Activated T-helper 1 cell treated with Interleukin-2 at 50 U/mL for 16 hours (primary cell): ENCODE data around the gene OAS3.
"Not testable (repeated sequence)": the region's sequence is repeated elsewhere in the genome, so short reads cannot be mapped to it uniquely, and the experiment has no call there.

Experiments used
- DNase-seq: peaks from one replicate; pipeline ENCODE4 v3.0.0-alpha.2; 2020; ENCODE audit warnings: low read depth

The OAS3 gene

DNA sequence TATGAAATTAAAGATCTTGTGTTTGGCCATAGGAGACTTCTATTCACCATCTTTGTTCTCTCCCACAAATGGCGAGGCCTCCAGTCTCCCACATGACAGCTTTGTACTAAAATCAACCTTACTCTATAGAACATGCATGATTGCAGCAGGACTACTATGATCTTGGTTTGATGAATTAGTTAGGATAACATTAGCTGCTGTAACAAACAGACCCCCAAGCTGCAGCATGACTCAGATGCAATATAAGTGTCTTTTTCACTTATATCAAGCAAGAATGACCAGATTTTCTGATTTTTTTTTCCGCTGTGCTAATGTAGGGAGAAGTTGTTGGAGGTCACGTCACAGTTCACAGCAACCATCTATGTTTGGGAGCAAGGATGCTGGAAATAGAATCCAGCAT, 10.8 kb upstream of the OAS3 start:
- DNase-seq, result no peak

DNA sequence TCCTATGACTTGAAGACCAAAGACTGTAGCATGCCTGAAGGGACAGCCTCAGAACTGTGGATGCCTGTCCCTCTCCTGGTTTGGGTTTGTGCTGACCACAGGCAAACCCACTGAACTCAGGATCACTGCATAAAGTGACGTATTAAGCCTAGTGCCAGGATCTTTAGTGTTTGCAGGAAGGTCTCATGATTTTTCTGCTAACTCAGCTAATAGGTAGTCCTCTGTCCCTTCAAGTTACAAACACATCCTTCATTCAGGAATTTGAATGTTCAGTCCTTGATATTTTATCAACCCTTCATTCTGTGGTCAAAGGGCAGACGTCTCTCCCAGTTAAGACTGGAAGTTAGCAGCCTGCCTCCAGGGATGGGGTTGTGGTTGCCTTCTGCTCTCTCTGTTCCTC, 10.3 kb upstream of the OAS3 start:
- no peak for DNase-seq

DNA sequence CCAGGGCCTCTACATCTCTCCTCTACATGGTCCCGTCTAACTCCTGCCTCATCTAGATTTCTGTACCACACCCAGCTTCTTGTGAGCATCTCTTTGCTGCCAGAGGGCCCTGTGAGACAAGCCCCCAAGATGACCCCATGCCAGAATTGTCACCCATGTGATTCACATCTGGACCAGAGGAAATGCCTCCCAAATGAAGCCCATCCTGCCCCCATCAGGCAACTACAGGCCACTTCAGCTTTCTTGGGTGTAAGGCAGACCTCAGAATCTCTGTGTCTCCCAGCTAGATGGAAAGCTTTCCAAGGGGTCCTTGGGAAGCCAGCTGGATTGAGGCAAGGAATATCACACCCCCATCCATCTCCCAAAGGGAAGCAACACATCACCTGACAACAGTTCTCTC, 9.3 kb upstream of the OAS3 start:
- no peak for DNase-seq

DNA sequence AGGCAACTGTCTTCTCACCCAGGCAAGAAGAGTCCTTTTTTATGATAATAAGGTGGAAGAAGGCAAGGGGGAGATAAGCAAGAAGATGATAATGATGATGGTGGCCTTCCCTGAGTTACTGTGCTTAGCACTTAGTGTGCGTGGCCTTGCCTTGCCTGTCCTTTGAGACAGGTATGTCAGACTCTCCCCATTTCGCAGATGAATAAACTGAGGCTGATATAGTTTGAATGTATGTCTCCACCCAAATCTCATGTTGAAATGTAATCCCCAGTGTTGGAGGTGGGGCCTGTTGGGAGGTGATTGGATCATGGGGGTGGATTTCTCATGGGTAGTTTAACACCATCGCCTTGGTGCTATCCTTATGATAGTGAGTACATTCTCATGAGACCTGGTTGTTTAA, 8.6 kb upstream of the OAS3 start:
- no peak for DNase-seq

DNA sequence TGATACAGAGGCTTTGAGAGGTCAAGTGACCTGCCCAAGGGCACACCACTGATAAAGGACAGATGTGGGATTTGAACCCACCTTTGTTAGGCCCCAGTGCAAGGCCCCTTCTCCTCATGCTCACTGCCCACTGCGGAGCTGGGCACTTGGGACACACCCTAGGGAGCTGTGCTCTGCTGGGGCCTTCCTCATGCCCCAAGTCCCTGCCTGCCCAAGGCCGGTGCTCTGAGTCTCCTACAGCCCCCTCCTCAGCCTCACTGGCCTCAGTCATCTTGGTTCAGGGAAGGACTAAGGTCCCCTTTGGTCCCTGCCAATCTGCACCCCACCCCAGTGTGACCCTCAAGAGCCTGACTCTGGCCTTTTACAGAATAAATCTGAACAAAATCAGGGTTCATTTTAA, 7.9 kb upstream of the OAS3 start:
- DNase-seq, result no peak

DNA sequence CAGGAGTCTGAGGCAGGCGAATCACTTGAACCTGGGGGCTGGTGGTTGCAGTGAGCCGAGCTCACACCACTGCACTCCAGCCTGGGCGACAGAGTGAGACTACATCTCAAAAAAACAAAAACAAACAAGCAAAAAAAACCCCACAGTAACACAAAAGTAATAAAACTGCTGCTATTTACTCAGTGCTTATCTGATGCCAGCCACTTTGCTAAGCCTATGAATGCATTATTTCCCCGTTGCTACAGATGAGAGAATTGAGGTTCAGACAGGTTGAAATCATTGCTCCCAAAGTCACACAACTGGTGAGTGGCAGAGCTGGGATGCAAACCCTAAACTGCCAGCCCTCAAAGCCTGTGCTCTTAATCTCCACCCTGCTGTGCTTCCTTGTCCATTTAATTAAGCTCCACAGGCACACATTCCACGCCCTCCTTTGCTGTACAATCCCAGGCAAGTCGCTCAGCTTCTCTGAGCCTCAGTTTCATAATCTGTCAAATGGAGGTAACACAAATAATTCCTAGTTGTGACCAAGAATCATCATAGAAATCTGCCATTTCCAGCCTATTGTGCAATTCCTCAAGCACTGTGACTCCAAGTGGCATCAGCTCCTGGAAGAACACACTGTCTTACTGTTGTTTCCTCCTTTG, 5.7 kb upstream of the OAS3 start:
- DNase-seq, result no peak

DNA sequence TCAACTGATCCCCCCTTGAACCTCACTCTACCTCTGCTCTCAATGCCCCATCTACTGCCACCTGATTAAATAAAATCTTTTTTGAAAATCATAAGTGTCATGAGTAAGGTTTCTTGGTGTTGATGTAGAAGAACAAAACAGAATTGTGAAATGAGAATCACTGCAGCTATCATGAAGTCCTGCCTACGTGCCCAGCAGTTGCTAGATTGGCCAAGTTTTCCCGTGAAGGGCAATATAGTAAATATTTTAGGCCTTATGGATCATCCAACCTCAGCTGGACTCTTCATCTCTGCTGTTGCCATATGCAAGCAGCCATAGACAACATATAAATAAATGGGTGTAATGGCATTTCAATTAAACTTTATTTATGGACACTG, 5.2 kb upstream of the OAS3 start:
- DNase-seq, result no peak

DNA sequence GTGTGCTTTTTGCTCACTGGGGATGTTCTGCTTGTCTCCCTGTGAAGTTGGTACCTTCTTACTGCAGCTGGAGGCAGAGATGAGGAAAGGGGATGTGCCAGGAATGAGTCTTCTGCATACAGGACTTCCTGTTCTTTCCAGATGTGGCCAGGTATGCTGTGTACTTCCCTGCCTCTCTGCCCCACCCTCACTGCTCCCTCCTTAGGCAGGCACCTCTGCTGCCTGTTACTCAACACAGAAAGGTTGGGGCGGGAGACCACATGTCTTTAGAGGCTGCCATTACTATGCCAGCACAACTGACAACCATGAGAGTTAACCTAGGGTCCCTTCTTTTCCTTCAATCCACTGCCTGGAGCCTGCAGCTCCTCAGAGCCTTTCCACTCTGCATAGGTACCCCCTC, 2.0 kb upstream of the OAS3 start:
- DNase-seq, result no peak

DNA sequence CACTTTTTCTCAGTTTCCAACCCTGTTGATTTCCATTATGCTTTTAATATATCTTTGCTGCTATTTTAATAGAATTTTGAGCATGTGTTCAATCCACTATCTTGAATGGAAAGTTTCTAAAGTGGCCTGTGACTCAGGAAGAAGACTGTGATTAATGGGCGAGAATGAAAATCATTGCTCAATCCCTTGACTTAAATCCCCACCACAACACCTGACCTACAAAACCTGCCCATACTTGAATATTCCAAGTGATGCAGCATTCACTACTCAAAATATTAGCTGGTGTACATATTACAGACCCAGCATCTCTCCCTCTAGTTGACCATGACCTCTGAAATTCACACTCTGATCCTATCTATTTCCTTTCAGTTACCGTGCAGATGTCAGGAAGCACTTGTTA, 1.3 kb upstream of the OAS3 start:
- DNase-seq, result no peak

DNA sequence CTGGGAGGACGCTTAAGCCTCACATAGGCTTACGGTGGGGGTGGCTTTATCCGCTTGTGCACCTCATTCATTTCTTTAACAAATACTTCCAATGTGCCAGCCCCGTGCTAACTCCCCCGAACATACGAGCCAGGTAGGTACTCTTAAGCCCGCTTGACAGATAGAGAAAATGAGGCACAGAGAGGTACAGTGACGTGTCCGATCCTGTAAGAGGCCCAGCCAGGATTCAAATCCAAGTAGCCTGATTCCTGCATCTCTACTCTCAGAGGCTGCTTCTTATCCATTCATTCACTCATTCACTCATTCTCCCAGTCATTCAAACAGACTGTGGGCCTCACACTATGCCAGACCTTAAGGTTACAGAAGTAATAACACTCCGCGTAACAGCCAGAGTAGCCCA, 477 bp downstream of the OAS3 start:
- no peak for DNase-seq

DNA sequence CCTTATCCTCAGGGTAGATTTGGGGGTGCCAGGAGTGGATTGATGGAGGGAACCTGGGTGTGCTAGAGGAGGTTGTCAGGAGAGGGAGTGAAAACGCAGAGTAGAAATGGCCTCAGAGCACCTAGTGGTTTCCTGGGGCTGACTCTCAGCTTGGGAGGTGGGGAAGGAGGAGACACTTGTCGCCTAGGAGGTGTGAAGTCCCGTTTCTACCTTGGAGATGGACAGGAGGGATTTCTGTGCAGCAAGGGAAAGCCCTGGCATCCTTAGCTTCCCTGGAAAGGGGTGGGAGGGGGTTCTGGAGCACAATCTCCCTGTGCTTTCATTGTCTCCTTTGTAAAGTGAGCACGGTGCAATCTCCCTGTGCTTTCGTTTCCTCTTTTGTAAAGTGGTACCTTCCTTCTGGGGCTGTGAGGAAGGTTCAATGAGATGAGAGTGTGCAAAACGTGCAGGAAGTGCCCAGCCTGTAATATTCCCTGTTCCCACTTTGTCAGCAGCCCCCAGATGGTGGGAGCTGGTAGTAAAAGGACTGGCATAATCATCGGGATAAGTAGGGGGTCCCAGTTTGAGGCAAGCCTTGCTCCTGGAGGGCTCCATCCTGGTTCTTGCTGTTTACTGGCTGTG, 1.6 kb downstream of the OAS3 start:
- DNase-seq, result no peak

DNA sequence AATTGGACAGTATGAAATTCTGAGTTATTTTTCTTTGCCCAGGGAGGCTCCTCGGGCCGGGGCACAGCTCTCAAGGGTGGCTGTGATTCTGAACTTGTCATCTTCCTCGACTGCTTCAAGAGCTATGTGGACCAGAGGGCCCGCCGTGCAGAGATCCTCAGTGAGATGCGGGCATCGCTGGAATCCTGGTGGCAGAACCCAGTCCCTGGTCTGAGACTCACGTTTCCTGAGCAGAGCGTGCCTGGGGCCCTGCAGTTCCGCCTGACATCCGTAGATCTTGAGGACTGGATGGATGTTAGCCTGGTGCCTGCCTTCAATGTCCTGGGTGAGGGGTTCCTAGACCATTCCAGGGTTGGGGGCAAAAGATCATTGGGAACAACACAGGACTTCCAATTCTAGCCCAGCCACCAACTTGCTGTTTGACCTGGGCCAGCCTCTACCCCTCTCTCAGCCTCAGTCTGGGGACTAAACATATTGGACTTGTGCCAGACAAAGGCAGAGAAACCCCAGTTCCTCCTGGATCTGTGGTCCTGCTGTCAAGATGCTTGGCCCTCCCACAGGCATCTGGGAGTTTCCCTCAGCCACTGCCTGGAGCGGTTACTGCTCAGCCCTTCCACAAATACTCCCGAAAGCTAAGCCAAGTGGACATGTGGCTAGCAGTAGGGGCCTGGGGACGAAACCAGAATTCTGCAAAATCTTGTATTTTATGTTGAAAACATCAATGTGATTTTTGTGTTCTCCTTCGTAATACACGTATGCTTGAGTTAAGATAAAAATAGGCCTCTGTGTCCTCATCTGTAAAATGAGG, 3.5 kb downstream of the OAS3 start:
- no peak for DNase-seq

DNA sequence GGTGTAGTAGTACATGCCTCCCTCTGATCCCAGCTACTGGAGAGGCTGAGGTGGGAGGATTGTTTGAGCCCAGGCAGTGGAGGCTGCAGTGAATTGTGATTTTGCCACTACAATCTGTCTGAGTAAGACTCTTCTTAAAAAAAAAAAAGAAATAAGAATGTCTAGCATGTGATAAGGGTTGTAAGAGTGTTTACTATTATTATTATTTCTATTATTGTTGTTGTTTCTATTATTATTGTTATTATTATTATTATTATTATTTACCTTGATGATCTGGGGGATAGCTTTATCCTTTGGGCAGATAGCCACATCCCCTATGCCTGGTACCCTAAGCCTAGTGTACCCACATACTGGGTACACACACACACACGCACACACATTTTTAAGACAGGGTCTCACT, 4.3 kb downstream of the OAS3 start:
- DNase-seq, result no peak

DNA sequence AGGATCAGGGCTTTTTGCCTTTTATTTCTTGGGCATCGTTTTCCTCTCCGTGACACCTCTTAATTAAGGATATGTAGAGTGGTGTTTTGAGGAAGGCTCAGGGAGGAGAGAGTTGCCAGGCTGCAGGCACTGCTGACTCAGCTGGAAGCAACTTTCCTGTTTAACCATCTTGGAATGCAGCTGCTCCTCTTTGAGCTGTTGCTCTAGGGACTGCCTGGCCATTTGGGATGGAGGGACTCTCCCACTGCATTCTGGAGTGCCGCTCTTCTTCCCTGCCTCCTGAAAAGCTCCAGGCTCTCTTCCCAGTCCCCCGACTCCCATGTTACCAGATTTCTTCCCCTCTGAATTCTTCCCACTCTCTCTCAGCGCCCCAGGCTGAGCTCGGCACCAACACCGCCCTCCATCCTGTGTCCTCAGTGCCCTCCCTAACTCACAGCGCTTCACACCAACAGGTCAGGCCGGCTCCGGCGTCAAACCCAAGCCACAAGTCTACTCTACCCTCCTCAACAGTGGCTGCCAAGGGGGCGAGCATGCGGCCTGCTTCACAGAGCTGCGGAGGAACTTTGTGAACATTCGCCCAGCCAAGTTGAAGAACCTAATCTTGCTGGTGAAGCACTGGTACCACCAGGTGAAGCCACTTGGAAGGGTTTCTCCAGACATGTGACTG, 5.9 kb downstream of the OAS3 start:
- no peak for DNase-seq

DNA sequence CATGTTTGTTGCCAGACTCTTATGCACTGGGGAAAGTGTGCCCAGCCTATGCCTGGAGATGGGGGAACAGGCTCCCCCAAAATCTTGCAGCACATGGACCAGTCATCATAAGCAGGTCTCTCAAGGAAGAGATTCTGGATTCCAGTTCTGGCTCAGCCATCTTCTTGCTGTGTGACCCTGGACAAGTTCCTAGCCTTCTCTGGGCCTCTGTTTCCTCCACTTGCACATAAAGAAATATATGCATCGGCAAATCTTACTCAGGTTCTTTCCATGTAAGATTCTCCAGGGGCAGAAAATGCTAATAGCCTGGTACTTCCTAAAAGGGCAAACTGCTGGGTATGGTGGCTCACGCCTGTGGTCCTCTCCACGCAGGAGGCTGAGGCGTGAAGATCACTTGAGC, 7.2 kb downstream of the OAS3 start:
- DNase-seq, result no peak

DNA sequence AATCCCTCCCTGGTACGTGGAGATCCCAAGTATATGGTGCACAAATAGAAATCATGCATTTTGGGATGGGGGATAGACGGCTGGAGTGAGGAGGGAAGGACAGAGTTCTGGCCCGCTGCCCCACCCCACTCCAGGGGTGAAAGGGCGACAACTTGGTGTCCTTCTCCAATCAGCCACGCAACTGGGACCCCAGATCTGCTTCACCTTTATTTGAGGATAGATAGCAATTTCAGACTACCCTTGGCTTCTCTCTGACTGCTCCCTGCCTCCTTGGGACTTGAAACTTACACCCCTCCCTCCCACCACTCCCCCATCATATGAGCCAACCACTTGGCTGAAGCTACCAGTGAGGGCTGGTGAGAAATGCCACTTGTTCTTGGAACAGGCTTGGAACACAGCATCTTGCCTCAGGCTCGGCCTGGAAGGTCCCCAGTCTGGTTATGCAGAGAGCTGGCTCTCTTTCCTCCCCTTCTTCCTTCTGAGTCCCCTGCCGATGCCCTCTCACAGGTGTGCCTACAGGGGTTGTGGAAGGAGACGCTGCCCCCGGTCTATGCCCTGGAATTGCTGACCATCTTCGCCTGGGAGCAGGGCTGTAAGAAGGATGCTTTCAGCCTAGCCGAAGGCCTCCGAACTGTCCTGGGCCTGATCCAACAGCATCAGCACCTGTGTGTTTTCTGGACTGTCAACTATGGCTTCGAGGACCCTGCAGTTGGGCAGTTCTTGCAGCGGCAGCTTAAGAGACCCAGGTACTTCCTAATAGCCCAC, 8.1 kb downstream of the OAS3 start:
- DNase-seq, result no peak

DNA sequence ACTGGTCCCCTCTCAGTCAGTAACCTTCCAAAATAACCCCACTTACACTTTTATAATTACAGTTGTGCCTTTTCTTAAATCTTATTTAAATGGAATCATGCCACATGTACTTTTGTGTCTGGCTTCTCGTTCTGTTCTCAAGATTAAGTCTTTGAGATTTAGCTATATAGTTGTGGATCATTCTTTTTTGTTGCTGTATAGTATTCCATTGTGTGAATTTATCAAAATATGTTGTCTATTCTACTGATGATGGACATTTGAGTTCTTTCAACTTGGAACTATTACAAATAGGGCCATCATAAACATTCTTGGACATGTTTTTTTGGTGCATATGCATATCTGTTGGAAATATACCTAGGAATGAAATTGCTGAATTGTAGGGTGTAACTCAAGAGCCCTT, 9.0 kb downstream of the OAS3 start:
- DNase-seq, result no peak

DNA sequence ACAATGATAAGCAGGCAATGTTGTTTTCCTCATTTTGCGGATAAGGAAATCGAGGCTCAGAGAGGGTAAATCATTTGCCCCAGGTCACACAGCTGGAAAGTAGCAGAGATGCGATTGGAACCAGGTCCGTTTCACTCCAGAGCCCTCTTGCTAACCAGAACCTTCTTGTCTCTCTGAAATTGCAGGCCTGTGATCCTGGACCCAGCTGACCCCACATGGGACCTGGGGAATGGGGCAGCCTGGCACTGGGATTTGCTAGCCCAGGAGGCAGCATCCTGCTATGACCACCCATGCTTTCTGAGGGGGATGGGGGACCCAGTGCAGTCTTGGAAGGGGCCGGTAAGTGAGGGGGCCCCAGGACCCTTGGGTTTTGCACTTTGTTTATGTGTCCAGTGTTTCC, 9.5 kb downstream of the OAS3 start:
- no peak for DNase-seq

DNA sequence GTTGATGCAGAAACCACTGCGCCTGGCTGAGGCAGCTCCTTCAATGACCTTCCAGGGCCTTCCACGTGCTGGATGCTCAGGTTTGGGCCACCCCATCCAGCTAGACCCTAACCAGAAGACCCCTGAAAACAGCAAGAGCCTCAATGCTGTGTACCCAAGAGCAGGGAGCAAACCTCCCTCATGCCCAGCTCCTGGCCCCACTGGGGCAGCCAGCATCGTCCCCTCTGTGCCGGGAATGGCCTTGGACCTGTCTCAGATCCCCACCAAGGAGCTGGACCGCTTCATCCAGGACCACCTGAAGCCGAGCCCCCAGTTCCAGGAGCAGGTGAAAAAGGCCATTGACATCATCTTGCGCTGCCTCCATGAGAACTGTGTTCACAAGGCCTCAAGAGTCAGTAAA, 10.5 kb downstream of the OAS3 start:
- DNase-seq, result no peak

DNA sequence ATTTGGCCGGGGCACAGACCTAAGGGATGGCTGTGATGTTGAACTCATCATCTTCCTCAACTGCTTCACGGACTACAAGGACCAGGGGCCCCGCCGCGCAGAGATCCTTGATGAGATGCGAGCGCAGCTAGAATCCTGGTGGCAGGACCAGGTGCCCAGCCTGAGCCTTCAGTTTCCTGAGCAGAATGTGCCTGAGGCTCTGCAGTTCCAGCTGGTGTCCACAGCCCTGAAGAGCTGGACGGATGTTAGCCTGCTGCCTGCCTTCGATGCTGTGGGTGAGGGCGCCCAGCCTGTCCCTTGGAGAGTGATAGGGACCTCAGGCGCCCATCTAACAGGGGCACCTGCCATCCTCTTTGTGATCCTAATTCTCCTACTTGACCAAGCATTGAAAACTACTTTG, 12.4 kb downstream of the OAS3 start:
- DNase-seq, result no peak

DNA sequence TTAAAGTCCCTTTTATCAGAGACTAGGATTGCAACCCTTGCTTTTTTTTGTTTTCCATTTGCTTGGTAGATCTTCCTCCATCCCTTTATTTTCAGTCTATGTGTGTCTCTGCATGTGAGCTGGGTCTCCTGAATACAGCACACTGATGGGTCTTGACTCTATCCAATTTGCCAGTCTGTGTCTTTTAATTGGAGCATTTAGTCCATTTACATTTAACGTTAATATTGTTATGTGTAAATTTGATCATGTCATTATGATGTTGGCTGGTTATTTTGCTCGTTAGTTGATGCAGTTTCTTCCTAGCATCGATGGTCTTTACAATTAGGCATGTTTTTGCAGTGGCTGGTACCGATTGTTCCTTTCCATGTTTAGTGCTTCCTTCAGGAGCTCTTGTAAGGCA, 18.9 kb downstream of the OAS3 start:
- not testable (repeated sequence) for DNase-seq

DNA sequence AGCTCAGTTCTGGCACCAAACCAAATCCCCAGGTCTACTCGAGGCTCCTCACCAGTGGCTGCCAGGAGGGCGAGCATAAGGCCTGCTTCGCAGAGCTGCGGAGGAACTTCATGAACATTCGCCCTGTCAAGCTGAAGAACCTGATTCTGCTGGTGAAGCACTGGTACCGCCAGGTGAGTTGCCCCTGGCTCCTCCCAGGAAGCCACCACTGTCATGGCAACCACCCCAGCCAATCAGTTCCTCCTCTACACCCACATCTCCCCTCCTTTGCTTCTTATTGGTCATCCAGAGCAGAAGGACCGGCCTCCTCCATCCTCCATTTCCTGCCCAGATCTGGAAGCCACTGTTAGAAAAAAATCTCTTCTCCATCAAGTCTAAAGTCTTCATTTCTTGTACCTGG, 22.8 kb downstream of the OAS3 start:
- no peak for DNase-seq
